Fibroblast of lung (primary cell): ENCODE measurements around the gene EEPD1. TPM values are rescaled to one million over a fixed set of nuclear protein-coding genes. Genes with fewer than 3 reads are reported as not detected.

ENCODE experiments used
- DNase-seq, 2 donors: peaks; one replicate each; pipeline versions ENCODE4 v3.0.0 to v3.0.0-alpha.2; 2010; ENCODE audit warnings: low read depth in 2 of 2
- H2AFZ ChIP-seq: 2 replicates; pipeline ENCODE4 v1.5.1; 2012; ENCODE audit warnings: low read length, control low read depth, inconsistent platforms
- H3K27ac ChIP-seq: 2 replicates; pipeline ENCODE4 v1.5.1; 2011; ENCODE audit warnings: low read length, control low read depth; ENCODE audit not compliant: insufficient read depth
- H3K27me3 ChIP-seq: 2 replicates; pipeline ENCODE4 v1.5.1; 2011; ENCODE audit warnings: mild to moderate bottlenecking, low read length; ENCODE audit not compliant: control insufficient read depth, insufficient read depth
- H3K36me3 ChIP-seq: 2 replicates; pipeline ENCODE4 v1.5.1; 2011; ENCODE audit warnings: low read length; ENCODE audit not compliant: control insufficient read depth, insufficient read depth
- H3K4me1 ChIP-seq: 2 replicates; pipeline ENCODE4 v1.5.1; 2011; ENCODE audit warnings: low read length; ENCODE audit not compliant: control insufficient read depth, insufficient read depth; ENCODE audit errors: extremely low read depth
- H3K4me2 ChIP-seq: 2 replicates; pipeline ENCODE4 v1.5.1; 2011; ENCODE audit warnings: low read length, control low read depth; ENCODE audit not compliant: insufficient read depth; ENCODE audit errors: extremely low read depth
- H3K4me3 ChIP-seq, 4 experiments: fragments of 200-600 bp in 1 of 4; sonication (generic) in 1 of 4; replicated peaks in 1 of 4; 2 replicates each; pipeline ENCODE4 v1.5.1; 2011 to 2016; ENCODE audit warnings: low read length in 4 of 4, low read depth in 3 of 4, mild to moderate bottlenecking in 3 of 4, control low read depth in 2 of 4, inconsistent platforms in 1 of 4, mixed read lengths in 1 of 4; ENCODE audit not compliant: insufficient read depth in 1 of 4; ENCODE audit errors: control extremely low read depth in 1 of 4
- H3K79me2 ChIP-seq: 2 replicates; pipeline ENCODE4 v1.5.1; 2012; ENCODE audit warnings: mild to moderate bottlenecking, low read length, inconsistent platforms; ENCODE audit not compliant: control insufficient read depth, insufficient read depth
- H3K9ac ChIP-seq: 2 replicates; pipeline ENCODE4 v1.5.1; 2011; ENCODE audit warnings: mild to moderate bottlenecking, low read length, control low read depth; ENCODE audit not compliant: insufficient read depth
- H3K9me3 ChIP-seq: 2 replicates; pipeline ENCODE4 v1.5.1; 2012; ENCODE audit warnings: low read depth, low read length; ENCODE audit not compliant: control insufficient read depth, insufficient read depth
- H4K20me1 ChIP-seq: 2 replicates; pipeline ENCODE4 v1.5.1; 2011; ENCODE audit warnings: low read length; ENCODE audit not compliant: control insufficient read depth, insufficient read depth; ENCODE audit errors: extremely low read depth
- EZH2 ChIP-seq: IDR thresholded peaks from 2 replicates; pipeline ENCODE4 v1.5.1; 2012; ENCODE audit warnings: low read length, control low read depth, mild to moderate bottlenecking; ENCODE audit errors: missing control alignments
- polyA plus RNA-seq, 2 donors: library from polyadenylated mRNA; depleted of rRNA in 1 of 2; stranded (reverse) in 1 of 2; unstranded in 1 of 2; fragments of >200 nt; gene quantifications; 2 replicates each; pipeline ENCODE4 v1.2.1, GENCODE V29; 2011 to 2012; ENCODE audit warnings: missing spikeins in 1 of 2
- total RNA-seq: library from RNA; depleted of rRNA; stranded (reverse); fragments of >200 nt; gene quantifications from 2 replicates; pipeline ENCODE4 v1.2.1, GENCODE V29; 2014
- TF ChIP-seq, protein P1 (sequence below), 2 donors: IDR thresholded peaks in 1 of 2; conservative IDR thresholded peaks in 1 of 2; 1 replicate in 1 of 2; 2 replicates in 1 of 2; pipeline ENCODE4 v1.5.1; 2011 to 2012; ENCODE audit warnings: low read length in 2 of 2, control low read depth in 1 of 2, inconsistent platforms in 1 of 2, low read depth in 1 of 2, mild to moderate bottlenecking in 1 of 2

The EEPD1 gene
- total and polyA plus RNA-seq, 2 donors (not counting 1 experiment from before 2014, with no cell fraction given) = 8.4 to 15.9 TPM

DNA sequence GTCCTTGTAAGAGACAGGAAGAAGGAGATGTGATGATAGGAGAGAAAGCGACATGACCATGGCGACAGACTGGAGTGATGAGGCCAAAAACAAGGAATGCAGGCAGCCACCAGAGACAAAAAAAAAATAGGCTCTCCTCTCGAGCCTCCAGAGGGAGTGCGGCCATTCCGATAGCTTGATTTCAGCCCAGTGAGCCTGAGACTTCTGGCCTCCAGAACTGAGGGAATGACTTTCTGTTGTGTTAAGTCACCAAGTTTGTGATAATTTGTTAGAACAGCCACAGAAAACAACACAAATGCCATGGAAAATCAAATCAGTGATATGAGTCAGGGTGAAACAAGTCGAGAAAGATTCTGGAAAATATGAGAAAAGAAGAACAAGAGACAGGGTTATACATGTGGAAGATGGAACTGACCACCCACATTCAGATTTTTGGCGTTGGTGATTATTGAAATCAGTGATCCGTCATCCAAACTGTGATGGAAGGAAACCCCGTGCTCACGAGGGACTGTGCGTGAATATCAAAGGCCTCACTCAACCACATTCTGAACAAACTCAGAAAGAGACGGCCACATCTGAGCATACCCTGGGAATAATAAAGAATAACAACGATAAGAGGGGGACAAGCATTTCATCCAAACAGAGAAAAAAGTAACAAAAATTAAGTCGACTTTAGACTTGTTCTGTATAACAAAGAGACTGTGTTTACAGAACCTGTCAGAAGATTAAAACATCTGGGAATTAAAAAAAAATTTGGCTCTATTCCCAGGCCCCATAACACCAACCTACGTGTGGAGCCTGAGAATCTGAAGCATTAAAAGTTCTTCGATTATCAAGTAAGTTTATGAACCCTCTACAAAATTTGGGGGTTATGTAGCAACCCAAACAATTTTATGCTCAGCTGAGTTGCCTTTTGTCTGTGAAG, 72.1 kb downstream of the EEPD1 start:
- H3K27me3 ChIP-seq = no peaks in the 10 kb centered on the region
- no peaks in the 10 kb centered on the region for H4K20me1 ChIP-seq
- no peak overlapping the region for H3K4me2 ChIP-seq
- no peak overlapping the region for H3K27ac ChIP-seq
- TF ChIP-seq EZH2 = no peak
- TF ChIP-seq, protein P1, sequence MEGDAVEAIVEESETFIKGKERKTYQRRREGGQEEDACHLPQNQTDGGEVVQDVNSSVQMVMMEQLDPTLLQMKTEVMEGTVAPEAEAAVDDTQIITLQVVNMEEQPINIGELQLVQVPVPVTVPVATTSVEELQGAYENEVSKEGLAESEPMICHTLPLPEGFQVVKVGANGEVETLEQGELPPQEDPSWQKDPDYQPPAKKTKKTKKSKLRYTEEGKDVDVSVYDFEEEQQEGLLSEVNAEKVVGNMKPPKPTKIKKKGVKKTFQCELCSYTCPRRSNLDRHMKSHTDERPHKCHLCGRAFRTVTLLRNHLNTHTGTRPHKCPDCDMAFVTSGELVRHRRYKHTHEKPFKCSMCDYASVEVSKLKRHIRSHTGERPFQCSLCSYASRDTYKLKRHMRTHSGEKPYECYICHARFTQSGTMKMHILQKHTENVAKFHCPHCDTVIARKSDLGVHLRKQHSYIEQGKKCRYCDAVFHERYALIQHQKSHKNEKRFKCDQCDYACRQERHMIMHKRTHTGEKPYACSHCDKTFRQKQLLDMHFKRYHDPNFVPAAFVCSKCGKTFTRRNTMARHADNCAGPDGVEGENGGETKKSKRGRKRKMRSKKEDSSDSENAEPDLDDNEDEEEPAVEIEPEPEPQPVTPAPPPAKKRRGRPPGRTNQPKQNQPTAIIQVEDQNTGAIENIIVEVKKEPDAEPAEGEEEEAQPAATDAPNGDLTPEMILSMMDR (conservative IDR thresholded peaks at IDR 0.05 in 1 of 2, IDR thresholded peaks at IDR 0.05 in 1 of 2; ENCODE audit: low read depth in 1 of 2, low read length in 2 of 2) = no peak
- DNase-seq = peak; percentile 42 to 71
- H2AFZ ChIP-seq = no peak overlapping the region
- H3K9ac ChIP-seq = no peak overlapping the region
- no peak overlapping the region for H3K4me3 ChIP-seq
- no peaks in the 10 kb centered on the region for H3K9me3 ChIP-seq
- H3K79me2 ChIP-seq = no peaks in the 10 kb centered on the region
- peaks cover 4% of the 10 kb centered on the region for H3K4me1 ChIP-seq
- H3K36me3 ChIP-seq = no peaks in the 10 kb centered on the region

- no peak overlapping the region for H3K9ac ChIP-seq
- no peaks in the 10 kb centered on the region for H3K79me2 ChIP-seq
- no peak overlapping the region for H2AFZ ChIP-seq
- no peaks in the 10 kb centered on the region for H3K9me3 ChIP-seq
- H3K4me2 ChIP-seq = no peak overlapping the region
- no peak overlapping the region for H3K4me3 ChIP-seq
- H4K20me1 ChIP-seq = no peaks in the 10 kb centered on the region
- no peak for TF ChIP-seq EZH2
- TF ChIP-seq, protein P1 (conservative IDR thresholded peaks at IDR 0.05 in 1 of 2, IDR thresholded peaks at IDR 0.05 in 1 of 2; ENCODE audit: low read depth in 1 of 2, low read length in 2 of 2) = no peak
- H3K36me3 ChIP-seq = no peaks in the 10 kb centered on the region
- no peak for DNase-seq
- H3K27ac ChIP-seq = no peak overlapping the region
- H3K27me3 ChIP-seq = no peaks in the 10 kb centered on the region
- peaks cover 4% of the 10 kb centered on the region for H3K4me1 ChIP-seq
These were observed 73.1 kb downstream of the EEPD1 start for GRCh38 chr7:36226151-36226550.

DNA sequence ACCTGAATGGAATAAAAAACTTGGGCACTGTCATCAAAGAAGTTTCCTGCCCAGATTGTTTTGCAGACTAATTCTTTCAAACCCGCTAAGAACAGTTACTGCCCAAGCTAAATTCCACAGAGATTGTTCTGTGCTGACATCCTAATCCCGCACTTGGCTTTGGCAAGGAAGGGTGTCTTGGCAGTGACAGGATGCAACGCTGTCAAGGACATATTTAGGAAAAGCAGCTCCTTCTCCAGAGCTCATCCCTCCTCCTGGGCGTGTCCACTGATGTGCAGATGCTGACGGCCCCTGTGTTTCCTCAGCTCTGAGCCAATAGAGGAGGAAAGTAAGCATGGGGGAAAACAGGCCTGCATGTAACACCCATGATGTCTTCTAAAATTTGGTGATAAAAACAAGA, 74.2 kb downstream of the EEPD1 start:
- Histone ChIP-seq H3K79me2 (no peaks in the 10 kb centered on the region), H3K4me1 (peaks cover 4% of the 10 kb centered on the region), H3K36me3 (no peaks in the 10 kb centered on the region), H3K9me3 (no peaks in the 10 kb centered on the region), H4K20me1 (no peaks in the 10 kb centered on the region), H3K9ac (no peak overlapping the region), H3K4me2 (no peak overlapping the region), H3K4me3 (no peak overlapping the region), H2AFZ (no peak overlapping the region), H3K27me3 (no peaks in the 10 kb centered on the region), H3K27ac (no peak overlapping the region)
- TF ChIP-seq EZH2 = no peak
- TF ChIP-seq, protein P1 (conservative IDR thresholded peaks at IDR 0.05 in 1 of 2, IDR thresholded peaks at IDR 0.05 in 1 of 2; ENCODE audit: low read depth in 1 of 2, low read length in 2 of 2) = no peak
- DNase-seq = peak; percentile 73 to 81
